Measurements from ENCODE around the gene MRE11. TPM values are rescaled to one million over a fixed set of nuclear protein-coding genes. Genes with fewer than 3 reads are reported as not detected.
"Not testable (repeated sequence)": the region's sequence is repeated elsewhere in the genome, so short reads cannot be mapped to it uniquely, and the experiment has no call there.

MRE11 gene
- total RNA-seq, 2 experiments from 2014 or later, result 38.3 to 42.0 TPM

- CTCF ChIA-PET, result no interaction called here
- intact Hi-C loops (cut with micrococcal nuclease), result no loop called here
- H3K4me1 Mint-ChIP-seq (ENCODE audit: low read depth), result peaks cover 6% of the 10 kb centered on the region
Measured at GRCh38 chr11:94398101-94398500, 95.5 kb downstream of the MRE11 start.

GRCh38 chr11:94396282-94396681 is 97.4 kb downstream of the MRE11 start:
- CTCF ChIA-PET, result no interaction called here
- Mint-ChIP-seq H3K27ac (no peak overlapping the region), H3K36me3 (ENCODE audit: low read depth) (peaks cover 3% of the 10 kb centered on the region), H3K27me3 (peaks cover 32% of the 10 kb centered on the region), H3K9me3 (no peaks in the 10 kb centered on the region), H3K4me1 (ENCODE audit: low read depth) (peaks cover 6% of the 10 kb centered on the region), H3K4me3 (no peak overlapping the region)
- POLR2A ChIA-PET, result no interaction called here
- DNase-seq (no peak), ATAC-seq (no peak)
- intact Hi-C loops (cut with micrococcal nuclease), result no loop called here
- no peak for TF ChIP-seq CTCF (IDR thresholded peaks at IDR 0.05)

More at GRCh38 chr11:94398101-94398500, 95.5 kb downstream of the MRE11 start:
- TF ChIP-seq CTCF (IDR thresholded peaks at IDR 0.05), result no peak
- peaks cover 44% of the 10 kb centered on the region for H3K27me3 Mint-ChIP-seq
- POLR2A ChIA-PET, result no interaction called here
- DNase-seq (no peak), ATAC-seq (no peak)
- H3K27ac Mint-ChIP-seq, result no peak overlapping the region
- peaks cover 7% of the 10 kb centered on the region for H3K36me3 Mint-ChIP-seq (ENCODE audit: low read depth)
- peaks cover 2% of the 10 kb centered on the region for H3K9me3 Mint-ChIP-seq
- H3K4me3 Mint-ChIP-seq, result no peak overlapping the region

- intact Hi-C loops (cut with micrococcal nuclease); H3K4me3 Mint-ChIP-seq; H3K4me1 Mint-ChIP-seq (ENCODE audit: low read depth); H3K36me3 Mint-ChIP-seq (ENCODE audit: low read depth); POLR2A ChIA-PET; DNase-seq; H3K27me3 Mint-ChIP-seq; H3K9me3 Mint-ChIP-seq; ATAC-seq; CTCF ChIA-PET; H3K27ac Mint-ChIP-seq: not testable (repeated sequence)
Measured at GRCh38 chr11:94391937-94392336, 101.7 kb downstream of the MRE11 start.

- no peaks in the 10 kb centered on the region for H3K4me1 Mint-ChIP-seq (ENCODE audit: low read depth)
- TF ChIP-seq CTCF (IDR thresholded peaks at IDR 0.05), result no peak
- peaks cover 1% of the 10 kb centered on the region for H3K27me3 Mint-ChIP-seq
- H3K27ac Mint-ChIP-seq, result no peak overlapping the region
- H3K36me3 Mint-ChIP-seq (ENCODE audit: low read depth), result no peaks in the 10 kb centered on the region
- POLR2A ChIA-PET, result no interaction called here
- CTCF ChIA-PET, result no interaction called here
- H3K9me3 Mint-ChIP-seq, result no peaks in the 10 kb centered on the region
- intact Hi-C loops (cut with micrococcal nuclease), result no loop called here
- no peak overlapping the region for H3K4me3 Mint-ChIP-seq
- ATAC-seq, result no peak
- DNase-seq, result no peak
Measured at GRCh38 chr11:94379613-94380012, 114.0 kb downstream of the MRE11 start.

GRCh38 chr11:94376841-94377240 is 116.8 kb downstream of the MRE11 start:
- TF ChIP-seq CTCF (IDR thresholded peaks at IDR 0.05), result no peak
- intact Hi-C loops (cut with micrococcal nuclease), result no loop called here
- H3K27me3 Mint-ChIP-seq, result no peaks in the 10 kb centered on the region
- H3K9me3 Mint-ChIP-seq, result peaks cover under 1% of the 10 kb centered on the region
- ChIA-PET POLR2A (no interaction called here), CTCF (no interaction called here)
- ATAC-seq, result no peak
- DNase-seq, result no peak
- no peak overlapping the region for H3K4me3 Mint-ChIP-seq
- no peak overlapping the region for H3K27ac Mint-ChIP-seq
- H3K36me3 Mint-ChIP-seq (ENCODE audit: low read depth), result no peaks in the 10 kb centered on the region
- no peaks in the 10 kb centered on the region for H3K4me1 Mint-ChIP-seq (ENCODE audit: low read depth)

GRCh38 chr11:94370576-94370975 is 123.1 kb downstream of the MRE11 start:
- CTCF ChIA-PET; POLR2A ChIA-PET; ATAC-seq; H3K27me3 Mint-ChIP-seq; H3K36me3 Mint-ChIP-seq (ENCODE audit: low read depth); H3K4me3 Mint-ChIP-seq; H3K27ac Mint-ChIP-seq; H3K9me3 Mint-ChIP-seq; DNase-seq; intact Hi-C loops (cut with micrococcal nuclease): not testable (repeated sequence)
- peaks cover 11% of the 10 kb centered on the region for H3K4me1 Mint-ChIP-seq (ENCODE audit: low read depth)

Small RNAs within 50 kb of the gene (microRNA-seq; reads per million reads assigned to microRNA genes)
- 12.7 reads per million, percentile 38 among the genes with 10 or more reads in this experiment for gene MIR548L (ENCODE audit: borderline microRNAs expressed, borderline replicate concordance)

Other genes with a start within 250 kb of the MRE11 start
- not detected for gene IZUMO1R, start 189.3 kb downstream of the MRE11 start, total RNA-seq
- under 1 TPM; 0.07 to 0.11 TPM for gene GPR83, start 92.4 kb downstream of the MRE11 start, total RNA-seq
- 10 to 100 TPM; 17.9 to 19.1 TPM for gene ANKRD49, start 140 bp upstream of the MRE11 start, total RNA-seq
- gene C11orf97, start 18.6 kb upstream of the MRE11 start, total RNA-seq, result not detected
- gene FUT4, start 50.1 kb upstream of the MRE11 start, total RNA-seq, result 1 to 10 TPM; 3.9 TPM
- under 1 TPM; 0.36 to 0.50 TPM for gene PIWIL4, start 73.5 kb upstream of the MRE11 start, total RNA-seq